Measurements from ENCODE around the gene TTLL3.
"Not testable (repeated sequence)": the region's sequence is repeated elsewhere in the genome, so short reads cannot be mapped to it uniquely, and the experiment has no call there.

Gene TTLL3

GRCh38 chr3:9872067-9872466 lies 62.0 kb downstream of the TTLL3 start:
- not testable (repeated sequence) for DNase-seq (ENCODE audit: low read depth)

GRCh38 chr3:9875448-9875847 lies 65.4 kb downstream of the TTLL3 start:
- DNase-seq (ENCODE audit: low read depth): no peak

- DNase-seq (ENCODE audit: low read depth): not testable (repeated sequence)
Measured at GRCh38 chr3:9876255-9876654, 66.2 kb downstream of the TTLL3 start.

GRCh38 chr3:9876991-9877390 lies 66.9 kb downstream of the TTLL3 start:
- no peak for DNase-seq (ENCODE audit: low read depth)

GRCh38 chr3:9878700-9879099 lies 68.6 kb downstream of the TTLL3 start:
- DNase-seq (ENCODE audit: low read depth): no peak

- no peak for DNase-seq (ENCODE audit: low read depth)
Measured at GRCh38 chr3:9879830-9880549, 69.9 kb downstream of the TTLL3 start, which contains the start of gene CIDEC. Gene CIDEC (minus strand): TSS chr3:9880253. CDS start chr3:9878486, 1,767 bp downstream.

- no peak for DNase-seq (ENCODE audit: low read depth)
Measured at GRCh38 chr3:9881441-9881840, 71.4 kb downstream of the TTLL3 start.

- DNase-seq (ENCODE audit: low read depth): no peak
Measured at GRCh38 chr3:9883706-9884554, 73.9 kb downstream of the TTLL3 start.

GRCh38 chr3:9884555-9885165 lies 74.6 kb downstream of the TTLL3 start:
- DNase-seq (ENCODE audit: low read depth): no peak
